H1 (cell line): ENCODE data around the gene DBX2.

Source experiments
- HDAC2 ChIP-seq, 2 experiments: fragments of 300-600 bp in 1 of 2; sonication (generic) in 1 of 2; IDR thresholded peaks; 2 replicates each; pipeline ENCODE4 v1.6.1; 2011 to 2012; ENCODE audit warnings: low read depth in 2 of 2, low read length in 2 of 2, mild to moderate bottlenecking in 2 of 2, moderate library complexity in 2 of 2, borderline replicate concordance in 1 of 2, inconsistent platforms in 1 of 2
- JUND ChIP-seq: IDR thresholded peaks from 2 replicates; pipeline ENCODE4 v1.6.1; 2011; ENCODE audit warnings: mild to moderate bottlenecking, improper control_type of control experiment, low read length
- MAFK ChIP-seq: IDR thresholded peaks from 2 replicates; pipeline ENCODE4 v1.6.1; 2012; ENCODE audit warnings: low read depth, mild to moderate bottlenecking, improper control_type of control experiment, low read length

- TF ChIP-seq HDAC2 (IDR thresholded peaks at IDR 0.05; ENCODE audit: borderline replicate concordance in 1 of 2, low read depth in 2 of 2, low read length in 2 of 2) (no peak), MAFK (no peak), JUND (no peak)
Observed at GRCh38 chr12:44999355-44999754, 51.5 kb downstream of the DBX2 start.
